GM12874 (cell line): ENCODE data around the gene PLEKHB1.

Experiments used
- TF ChIP-seq, protein P1 (sequence below): IDR thresholded peaks from 2 replicates; pipeline ENCODE4 v1.5.1; 2011; ENCODE audit warnings: low read depth, mild to moderate bottlenecking, control low read depth, low read length, moderate library complexity; ENCODE audit not compliant: insufficient read depth

The PLEKHB1 gene

DNA sequence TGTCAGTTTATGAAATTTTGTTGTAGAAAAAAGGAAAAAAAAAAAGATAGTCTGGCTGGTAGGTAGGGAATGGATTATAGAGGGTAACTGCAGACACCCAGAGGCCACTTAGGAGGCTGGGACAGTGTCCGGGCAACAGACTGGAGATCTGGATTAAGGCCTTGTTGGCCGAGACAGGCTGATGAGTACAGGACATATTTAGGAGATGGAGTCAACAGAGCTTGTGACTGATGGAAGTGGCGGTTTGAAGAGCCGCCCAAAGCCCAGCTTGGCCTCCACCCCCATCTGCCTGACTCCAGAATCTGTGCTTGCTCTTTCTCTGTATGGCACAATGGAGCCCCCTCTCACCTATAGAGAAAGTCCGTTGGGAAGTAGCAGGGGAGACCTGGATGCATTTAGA, 7.6 kb downstream of the PLEKHB1 start:
- TF ChIP-seq, protein P1, sequence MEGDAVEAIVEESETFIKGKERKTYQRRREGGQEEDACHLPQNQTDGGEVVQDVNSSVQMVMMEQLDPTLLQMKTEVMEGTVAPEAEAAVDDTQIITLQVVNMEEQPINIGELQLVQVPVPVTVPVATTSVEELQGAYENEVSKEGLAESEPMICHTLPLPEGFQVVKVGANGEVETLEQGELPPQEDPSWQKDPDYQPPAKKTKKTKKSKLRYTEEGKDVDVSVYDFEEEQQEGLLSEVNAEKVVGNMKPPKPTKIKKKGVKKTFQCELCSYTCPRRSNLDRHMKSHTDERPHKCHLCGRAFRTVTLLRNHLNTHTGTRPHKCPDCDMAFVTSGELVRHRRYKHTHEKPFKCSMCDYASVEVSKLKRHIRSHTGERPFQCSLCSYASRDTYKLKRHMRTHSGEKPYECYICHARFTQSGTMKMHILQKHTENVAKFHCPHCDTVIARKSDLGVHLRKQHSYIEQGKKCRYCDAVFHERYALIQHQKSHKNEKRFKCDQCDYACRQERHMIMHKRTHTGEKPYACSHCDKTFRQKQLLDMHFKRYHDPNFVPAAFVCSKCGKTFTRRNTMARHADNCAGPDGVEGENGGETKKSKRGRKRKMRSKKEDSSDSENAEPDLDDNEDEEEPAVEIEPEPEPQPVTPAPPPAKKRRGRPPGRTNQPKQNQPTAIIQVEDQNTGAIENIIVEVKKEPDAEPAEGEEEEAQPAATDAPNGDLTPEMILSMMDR = no peak

DNA sequence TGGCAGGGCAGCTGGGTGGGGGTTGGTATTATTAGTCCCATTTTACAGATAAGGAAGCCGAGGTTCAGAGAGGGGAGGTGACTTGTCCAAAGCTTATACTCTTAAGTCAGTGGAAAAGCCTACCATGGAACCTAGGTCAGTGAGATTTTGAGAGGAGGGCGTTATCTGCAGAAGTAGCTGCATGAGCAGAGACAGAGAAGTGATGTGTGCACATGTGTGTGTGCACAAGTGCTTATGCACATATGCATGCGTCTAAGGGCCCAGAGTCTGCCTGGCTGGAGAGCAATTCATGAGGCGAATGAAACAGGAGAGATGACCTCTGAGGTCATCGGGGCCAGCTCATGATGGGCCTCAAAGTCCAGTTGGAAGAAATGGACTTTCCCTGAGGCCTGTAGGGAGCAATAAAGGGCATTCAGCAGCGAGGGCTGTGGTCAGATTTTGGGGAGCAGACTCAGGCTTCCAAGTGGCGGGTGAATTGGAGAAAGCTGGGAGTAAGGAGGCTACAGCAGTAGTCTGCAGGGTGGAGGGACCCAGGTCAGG, 8.2 kb downstream of the PLEKHB1 start:
- TF ChIP-seq, protein P1 = no peak

DNA sequence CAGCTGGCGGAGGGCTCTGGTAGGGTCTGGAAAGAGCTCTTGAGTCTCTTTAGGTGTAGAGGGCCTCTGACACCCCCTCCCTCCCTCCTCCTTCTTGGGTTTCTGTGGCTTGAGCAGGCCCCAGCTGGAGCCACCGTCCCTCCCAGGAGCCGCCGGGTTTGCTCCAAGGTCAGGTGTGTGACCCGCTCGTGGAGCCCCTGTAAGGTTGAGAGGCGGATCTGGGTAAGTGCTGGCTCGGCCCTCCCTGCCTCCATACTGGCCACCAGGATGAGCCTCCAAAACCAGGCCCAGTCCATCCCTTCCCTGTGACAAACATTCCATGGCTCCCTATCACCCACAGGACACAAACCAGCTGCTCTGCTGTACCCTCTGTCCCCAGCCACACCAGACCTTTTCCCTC, 9.3 kb downstream of the PLEKHB1 start:
- TF ChIP-seq, protein P1 = no peak

DNA sequence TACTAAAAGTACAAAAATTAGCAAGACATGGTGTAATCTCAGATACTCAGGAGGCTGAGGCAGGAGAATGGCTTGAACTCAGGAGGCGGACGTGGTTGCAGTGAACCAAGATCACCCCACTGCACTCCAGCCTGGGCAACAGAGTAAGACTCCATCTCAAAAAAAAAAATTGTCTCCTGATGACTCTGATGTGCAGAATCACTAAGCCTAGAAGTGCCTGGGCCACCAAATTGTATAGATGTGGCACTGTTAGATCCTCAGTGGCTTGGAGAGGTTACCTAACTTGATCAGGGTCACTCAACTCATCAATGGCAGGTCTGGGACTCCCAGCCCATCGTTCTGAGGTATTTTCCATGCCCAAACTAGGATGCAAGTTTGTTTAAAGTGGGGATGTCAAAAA, 10.6 kb downstream of the PLEKHB1 start:
- TF ChIP-seq, protein P1 = no peak

DNA sequence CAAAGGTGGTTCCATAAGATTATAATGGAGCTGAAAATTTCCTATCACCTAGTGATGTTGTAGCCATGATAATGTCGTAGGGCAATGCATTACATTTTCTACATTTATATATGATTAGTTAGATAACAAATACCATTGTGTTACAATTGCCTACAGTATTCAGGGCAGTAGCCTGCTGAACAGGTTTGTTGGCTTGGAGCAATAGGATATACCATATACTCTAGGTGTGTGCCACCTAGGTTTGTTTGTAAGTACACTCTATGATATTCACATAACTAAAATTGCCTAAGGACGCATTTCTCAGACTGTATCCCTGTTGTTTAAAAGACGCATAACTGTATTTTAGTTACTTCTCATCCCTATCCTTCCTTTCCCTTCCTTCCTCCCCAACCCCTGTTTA, 13.6 kb downstream of the PLEKHB1 start:
- TF ChIP-seq, protein P1 = no peak

DNA sequence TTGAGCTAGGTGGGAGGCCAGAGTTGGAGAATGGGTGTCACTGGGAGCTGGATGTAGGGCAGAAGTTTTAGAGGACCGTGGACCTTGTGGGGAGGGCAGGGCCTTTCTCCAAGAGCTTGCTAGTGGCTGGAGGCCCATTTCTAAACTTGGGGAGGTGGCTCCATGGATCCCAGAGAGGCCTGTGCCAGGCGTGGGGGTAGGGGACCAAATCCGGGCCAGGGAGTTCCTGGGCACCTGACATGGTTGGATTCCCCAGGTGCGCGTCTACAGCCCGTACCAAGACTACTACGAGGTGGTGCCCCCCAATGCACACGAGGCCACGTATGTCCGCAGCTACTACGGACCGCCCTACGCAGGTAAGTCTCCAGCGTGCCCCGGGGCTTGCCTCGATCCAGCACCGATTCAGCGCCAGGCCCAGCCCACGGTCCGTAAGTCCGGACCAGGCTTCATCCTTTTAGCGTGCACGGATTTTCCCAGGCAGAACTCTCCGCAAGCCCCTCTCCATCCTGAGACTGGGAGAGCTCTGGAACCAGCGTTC, 14.2 kb downstream of the PLEKHB1 start:
- TF ChIP-seq, protein P1 = no peak

DNA sequence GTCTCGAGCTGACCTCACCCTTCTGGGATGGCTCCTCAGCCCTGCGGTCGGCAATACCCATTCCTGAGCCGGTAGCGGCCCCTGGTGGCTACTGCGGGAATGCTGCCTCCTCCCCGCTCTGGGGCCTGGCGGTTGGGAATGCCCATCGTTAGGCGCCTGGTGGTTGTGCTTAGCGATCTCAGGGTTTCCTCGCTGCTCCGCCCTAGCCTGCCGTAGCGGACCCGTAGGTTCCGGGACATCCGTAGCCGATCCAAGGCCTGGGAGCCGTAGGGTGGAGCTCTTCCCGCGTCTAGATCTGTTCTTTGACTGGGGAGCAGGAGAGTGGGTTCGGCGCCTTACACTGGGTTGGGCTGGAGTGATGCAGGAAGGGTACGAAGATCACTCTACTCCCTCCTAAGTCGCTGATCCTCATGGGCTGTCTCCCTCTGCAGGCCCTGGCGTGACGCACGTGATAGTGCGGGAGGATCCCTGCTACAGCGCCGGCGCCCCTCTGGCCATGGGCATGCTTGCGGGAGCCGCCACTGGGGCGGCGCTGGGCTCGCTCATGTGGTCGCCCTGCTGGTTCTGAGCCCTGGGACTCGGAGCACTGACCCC, 14.8 kb downstream of the PLEKHB1 start:
- TF ChIP-seq, protein P1 = peak; percentile 99
